Gastrocnemius medialis (tissue), 4 donors: ENCODE data around the gene VSIG2.

ENCODE experiments used
- CTCF ChIP-seq, 5 experiments: fragments of 450-650 bp in 3 of 5; fragments of 200-600 bp in 2 of 5; sonication (generic) in 2 of 5; IDR thresholded peaks in 4 of 5; conservative IDR thresholded peaks in 1 of 5; 1 replicate in 4 of 5; 2 replicates in 1 of 5; pipeline ENCODE4 v1.5.1; 2016 to 2019; ENCODE audit warnings: antibody characterized with exemption in 5 of 5, mild to moderate bottlenecking in 3 of 5, moderate library complexity in 3 of 5
- POLR2A ChIP-seq, 2 donors: fragments of 450-650 bp; IDR thresholded peaks; one replicate each; pipeline ENCODE4 v1.6.1; 2017; ENCODE audit warnings: antibody characterized with exemption in 2 of 2, mild to moderate bottlenecking in 2 of 2, moderate library complexity in 2 of 2

- TF ChIP-seq POLR2A (IDR thresholded peaks at IDR 0.05) (no peak), CTCF (IDR thresholded peaks at IDR 0.05 in 4 of 5, conservative IDR thresholded peaks at IDR 0.05 in 1 of 5) (no peak)
Observed at GRCh38 chr11:124742555-124742954, 9.5 kb downstream of the VSIG2 start.
